ENCODE data around the gene C14orf119. TPM values are rescaled to one million over a fixed set of nuclear protein-coding genes. Genes with fewer than 3 reads are reported as not detected.
A peak's percentile ranks its signal among the peaks of the same experiment; 100 is the strongest.

C14orf119 gene
- polyA plus RNA-seq, 3 donors = 17.5 to 110 (median 106) TPM

DNA sequence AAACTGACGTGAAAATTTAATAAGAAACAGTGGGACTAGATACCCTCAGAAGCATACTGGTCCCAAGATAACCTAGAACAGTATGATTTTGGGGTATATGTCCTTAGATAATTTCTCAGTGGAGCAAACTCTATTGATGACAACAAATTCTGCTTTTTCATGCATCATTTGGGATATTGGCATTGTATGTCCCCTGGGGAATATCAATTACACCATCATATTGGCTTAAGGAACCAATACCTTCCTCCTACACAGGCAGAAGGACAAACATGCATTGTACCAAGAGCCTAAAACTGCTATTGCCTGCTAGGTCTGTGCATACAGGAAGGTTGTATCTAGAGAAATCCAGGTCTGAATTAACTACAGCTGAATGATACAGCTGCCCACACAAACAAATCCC, 20.4 kb upstream of the C14orf119 start:
- H3K36me3 Mint-ChIP-seq = peaks cover 69 to 71% of the 10 kb centered on the region in 2 donors

DNA sequence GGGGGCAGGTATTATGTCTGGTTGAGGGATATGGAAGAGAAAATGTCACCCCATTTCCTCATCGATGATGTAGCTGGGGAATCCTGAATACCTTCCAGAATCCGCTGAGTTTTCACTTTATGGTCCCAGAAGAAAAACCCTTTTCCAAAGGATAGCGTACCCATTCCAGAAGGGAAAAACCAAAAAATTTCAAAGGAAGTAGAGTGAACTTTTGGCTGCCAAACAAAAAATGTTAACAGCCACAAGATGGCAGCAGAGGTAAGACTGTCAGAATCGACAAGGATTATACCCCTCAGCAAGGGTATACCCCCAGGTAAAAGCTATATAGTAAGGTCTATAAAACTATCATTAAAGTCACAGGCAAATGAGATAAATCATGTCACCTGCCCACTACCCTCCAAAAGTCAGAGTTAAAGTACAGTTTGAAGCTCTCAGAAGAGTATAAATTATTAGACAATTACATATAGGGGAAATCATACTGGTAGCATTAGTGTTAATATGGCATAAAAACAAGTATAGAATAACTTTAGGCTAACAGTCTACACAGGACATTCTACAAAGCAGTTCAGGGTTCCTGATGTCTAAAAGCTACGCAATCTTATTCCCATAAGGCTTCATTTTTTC, 18.4 kb upstream of the C14orf119 start:
- Histone ChIP-seq H4K20me1 (ENCODE audit: insufficient read depth, low read length) (peaks cover 28% of the 10 kb centered on the region), H3K27ac (ENCODE audit: low read depth in 1 of 2, low read length in 2 of 2) (peak overlapping the region in 1 of 2 donors; percentile 75), H3K4me2 (replicated peaks; ENCODE audit: extremely low read depth, low read length, poor library complexity, severe bottlenecking) (no peak overlapping the region), H3K4me3 (replicated peaks in 1 of 3; ENCODE audit: low read depth in 2 of 3, low read length in 3 of 3) (no peak overlapping the region), H3K4me1 (ENCODE audit: control insufficient read depth in 1 of 2, insufficient read depth in 2 of 2, low read length in 2 of 2) (peaks cover 28 to 44% of the 10 kb centered on the region in 2 donors), H2AFZ (ENCODE audit: insufficient read depth, low read depth, low read length, poor library complexity, severe bottlenecking) (no peak overlapping the region), H3K27me3 (ENCODE audit: control insufficient read depth in 2 of 2, insufficient read depth in 2 of 2, low read length in 2 of 2) (no peaks in the 10 kb centered on the region), H3K9me3 (replicated peaks in 1 of 2; ENCODE audit: control insufficient read depth in 1 of 2, insufficient read depth in 1 of 2, low read length in 2 of 2) (no peaks in the 10 kb centered on the region), H3K79me2 (ENCODE audit: insufficient read depth, low read length) (peaks cover 62% of the 10 kb centered on the region), H3K36me3 (replicated peaks in 1 of 2; ENCODE audit: control insufficient read depth in 1 of 2, insufficient read depth in 2 of 2, low read length in 2 of 2) (peaks cover 92 to 97% of the 10 kb centered on the region in 2 donors), H3K9ac (ENCODE audit: insufficient read depth, low read length, poor library complexity, severe bottlenecking) (no peak overlapping the region)
- no CpG with 5 or more reads among the region's 5 CpGs for WGBS (ENCODE audit: insufficient coverage)
- H3K4me1 Mint-ChIP-seq = peaks cover 33% of the 10 kb centered on the region
- intact Hi-C loops (cut with micrococcal nuclease) = loop anchor here in 1 of 2 donors (5.0 kb wide), 2 partner anchors 35 to 105 kb away; partner anchors contain the start of gene SLC7A8
- peaks cover 81 to 88% of the 10 kb centered on the region in 2 donors for H3K36me3 Mint-ChIP-seq
- H3K4me3 Mint-ChIP-seq = no peak overlapping the region
- TF ChIP-seq, protein P1, sequence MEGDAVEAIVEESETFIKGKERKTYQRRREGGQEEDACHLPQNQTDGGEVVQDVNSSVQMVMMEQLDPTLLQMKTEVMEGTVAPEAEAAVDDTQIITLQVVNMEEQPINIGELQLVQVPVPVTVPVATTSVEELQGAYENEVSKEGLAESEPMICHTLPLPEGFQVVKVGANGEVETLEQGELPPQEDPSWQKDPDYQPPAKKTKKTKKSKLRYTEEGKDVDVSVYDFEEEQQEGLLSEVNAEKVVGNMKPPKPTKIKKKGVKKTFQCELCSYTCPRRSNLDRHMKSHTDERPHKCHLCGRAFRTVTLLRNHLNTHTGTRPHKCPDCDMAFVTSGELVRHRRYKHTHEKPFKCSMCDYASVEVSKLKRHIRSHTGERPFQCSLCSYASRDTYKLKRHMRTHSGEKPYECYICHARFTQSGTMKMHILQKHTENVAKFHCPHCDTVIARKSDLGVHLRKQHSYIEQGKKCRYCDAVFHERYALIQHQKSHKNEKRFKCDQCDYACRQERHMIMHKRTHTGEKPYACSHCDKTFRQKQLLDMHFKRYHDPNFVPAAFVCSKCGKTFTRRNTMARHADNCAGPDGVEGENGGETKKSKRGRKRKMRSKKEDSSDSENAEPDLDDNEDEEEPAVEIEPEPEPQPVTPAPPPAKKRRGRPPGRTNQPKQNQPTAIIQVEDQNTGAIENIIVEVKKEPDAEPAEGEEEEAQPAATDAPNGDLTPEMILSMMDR (IDR thresholded peaks at IDR 0.05) = peak; percentile 89
- peak in 2 of 3 donors; percentile 34 to 40 for DNase-seq
- no peaks in the 10 kb centered on the region for H3K27me3 Mint-ChIP-seq (ENCODE audit: low read depth in 3 of 3)
- H3K27ac Mint-ChIP-seq = peak overlapping the region in 5 of 7 donors; percentile 8 to 89 (median 50)
- H3K9me3 Mint-ChIP-seq = no peaks in the 10 kb centered on the region

More for the DNA sequence above, 20.4 kb upstream of the C14orf119 start:
- peaks cover 43% of the 10 kb centered on the region for H3K4me1 Mint-ChIP-seq
- intact Hi-C loops (cut with micrococcal nuclease) = loop anchor here in 1 of 2 donors (5.0 kb wide), 2 partner anchors 37 to 107 kb away; partner anchors contain the start of gene SLC7A8
- H3K27ac Mint-ChIP-seq = no peak overlapping the region
- no peaks in the 10 kb centered on the region for H3K27me3 Mint-ChIP-seq (ENCODE audit: low read depth in 3 of 3)
- H3K4me2 ChIP-seq (replicated peaks; ENCODE audit: extremely low read depth, low read length, poor library complexity, severe bottlenecking) = no peak overlapping the region
- H3K36me3 ChIP-seq (replicated peaks in 1 of 2; ENCODE audit: control insufficient read depth in 1 of 2, insufficient read depth in 2 of 2, low read length in 2 of 2) = peaks cover 72 to 79% of the 10 kb centered on the region in 2 donors
- WGBS (ENCODE audit: insufficient coverage) = no CpG with 5 or more reads among the region's 1 CpG
- no peaks in the 10 kb centered on the region for H3K9me3 Mint-ChIP-seq
- H3K27ac ChIP-seq (ENCODE audit: low read depth in 1 of 2, low read length in 2 of 2) = no peak overlapping the region
- no peaks in the 10 kb centered on the region for H3K27me3 ChIP-seq (ENCODE audit: control insufficient read depth in 2 of 2, insufficient read depth in 2 of 2, low read length in 2 of 2)
- H2AFZ ChIP-seq (ENCODE audit: insufficient read depth, low read depth, low read length, poor library complexity, severe bottlenecking) = no peak overlapping the region
- peaks cover 79% of the 10 kb centered on the region for H3K79me2 ChIP-seq (ENCODE audit: insufficient read depth, low read length)
- no peak overlapping the region for H3K4me3 ChIP-seq (replicated peaks in 1 of 3; ENCODE audit: low read depth in 2 of 3, low read length in 3 of 3)
- TF ChIP-seq, protein P1 (IDR thresholded peaks at IDR 0.05) = no peak
- no peak overlapping the region for H3K4me3 Mint-ChIP-seq
- no peaks in the 10 kb centered on the region for H3K9me3 ChIP-seq (replicated peaks in 1 of 2; ENCODE audit: control insufficient read depth in 1 of 2, insufficient read depth in 1 of 2, low read length in 2 of 2)
- peaks cover 44 to 52% of the 10 kb centered on the region in 2 donors for H3K4me1 ChIP-seq (ENCODE audit: control insufficient read depth in 1 of 2, insufficient read depth in 2 of 2, low read length in 2 of 2)
- no peak overlapping the region for H3K9ac ChIP-seq (ENCODE audit: insufficient read depth, low read length, poor library complexity, severe bottlenecking)
- peaks cover 42% of the 10 kb centered on the region for H4K20me1 ChIP-seq (ENCODE audit: insufficient read depth, low read length)
- DNase-seq = no peak

All from CD14-positive monocyte (primary cell).